Gastrocnemius medialis (tissue), 4 donors: ENCODE data around the gene F5. TPM values are rescaled to one million over a fixed set of nuclear protein-coding genes. Genes with fewer than 3 reads are reported as not detected.

Source experiments
- ATAC-seq, 2 donors: fragments of 150-250 bp; one replicate each; pipeline ENCODE4 v1.9.1; 2016
- DNase-seq, 2 donors: peaks; one replicate each; pipeline ENCODE4 v3.0.0-alpha.2; 2019
- H3K27ac ChIP-seq, 4 donors: fragments of 200-600 bp; sonication (generic); 1 replicate in 1 of 4; 2 replicates in 3 of 4; pipeline ENCODE4 v1.5.1; 2016 to 2018; ENCODE audit warnings: mild to moderate bottlenecking in 2 of 4, moderate library complexity in 1 of 4
- H3K27me3 ChIP-seq, 3 donors: fragments of 200-600 bp; sonication (generic) in 2 of 3; 1 replicate in 1 of 3; 2 replicates in 2 of 3; pipeline versions ENCODE4 v1.5.1 to v1.6.0; 2016 to 2019; ENCODE audit warnings: mild to moderate bottlenecking in 1 of 3, moderate library complexity in 1 of 3
- H3K36me3 ChIP-seq, 2 donors: fragments of 200-600 bp; sonication (generic) in 1 of 2; one replicate each; pipeline ENCODE4 v1.5.1; 2017 to 2018
- H3K4me1 ChIP-seq, 2 donors: fragments of 200-600 bp; sonication (generic) in 1 of 2; one replicate each; pipeline ENCODE4 v1.5.1; 2016 to 2017; ENCODE audit warnings: mild to moderate bottlenecking in 2 of 2
- H3K4me3 ChIP-seq, 4 donors: fragments of 200-600 bp; sonication (generic) in 3 of 4; 1 replicate in 1 of 4; 2 replicates in 3 of 4; pipeline ENCODE4 v1.5.1; 2016 to 2019; ENCODE audit warnings: mild to moderate bottlenecking in 2 of 4
- H3K9me3 ChIP-seq, 3 donors: fragments of 200-600 bp; sonication (generic) in 2 of 3; 1 replicate in 1 of 3; 2 replicates in 2 of 3; pipeline ENCODE4 v1.5.1; 2016 to 2019
- CTCF ChIP-seq, 5 experiments: fragments of 450-650 bp in 3 of 5; fragments of 200-600 bp in 2 of 5; sonication (generic) in 2 of 5; IDR thresholded peaks in 4 of 5; conservative IDR thresholded peaks in 1 of 5; 1 replicate in 4 of 5; 2 replicates in 1 of 5; pipeline ENCODE4 v1.5.1; 2016 to 2019; ENCODE audit warnings: antibody characterized with exemption in 5 of 5, mild to moderate bottlenecking in 3 of 5, moderate library complexity in 3 of 5
- POLR2A ChIP-seq, 2 donors: fragments of 450-650 bp; IDR thresholded peaks; one replicate each; pipeline ENCODE4 v1.6.1; 2017; ENCODE audit warnings: antibody characterized with exemption in 2 of 2, mild to moderate bottlenecking in 2 of 2, moderate library complexity in 2 of 2
- in situ Hi-C, 4 donors: fragments of 200-750 bp; cut with MboI; loops; one replicate each; pipeline versions ENCODE4 v1.15.0 to v1.8.0; 2017; ENCODE audit warnings: low sequenced_read_pairs in 4 of 4
- intact Hi-C: fragments of 100-400 bp; cut with DNase I; formaldehyde crosslinking; loops from one replicate; pipeline ENCODE4 v1.15.1; 2023; ENCODE audit warnings: low total_unique reads
- total RNA-seq, 4 donors: library from RNA; depleted of rRNA; stranded (reverse); fragments of >200 nt; gene quantifications; one replicate each; pipeline versions ENCODE4 v1.1.0 to v1.2.3, GENCODE V29; 2016

The F5 gene
- under 1 TPM; 0.07 to 0.68 (median 0.22) TPM for total RNA-seq

DNA sequence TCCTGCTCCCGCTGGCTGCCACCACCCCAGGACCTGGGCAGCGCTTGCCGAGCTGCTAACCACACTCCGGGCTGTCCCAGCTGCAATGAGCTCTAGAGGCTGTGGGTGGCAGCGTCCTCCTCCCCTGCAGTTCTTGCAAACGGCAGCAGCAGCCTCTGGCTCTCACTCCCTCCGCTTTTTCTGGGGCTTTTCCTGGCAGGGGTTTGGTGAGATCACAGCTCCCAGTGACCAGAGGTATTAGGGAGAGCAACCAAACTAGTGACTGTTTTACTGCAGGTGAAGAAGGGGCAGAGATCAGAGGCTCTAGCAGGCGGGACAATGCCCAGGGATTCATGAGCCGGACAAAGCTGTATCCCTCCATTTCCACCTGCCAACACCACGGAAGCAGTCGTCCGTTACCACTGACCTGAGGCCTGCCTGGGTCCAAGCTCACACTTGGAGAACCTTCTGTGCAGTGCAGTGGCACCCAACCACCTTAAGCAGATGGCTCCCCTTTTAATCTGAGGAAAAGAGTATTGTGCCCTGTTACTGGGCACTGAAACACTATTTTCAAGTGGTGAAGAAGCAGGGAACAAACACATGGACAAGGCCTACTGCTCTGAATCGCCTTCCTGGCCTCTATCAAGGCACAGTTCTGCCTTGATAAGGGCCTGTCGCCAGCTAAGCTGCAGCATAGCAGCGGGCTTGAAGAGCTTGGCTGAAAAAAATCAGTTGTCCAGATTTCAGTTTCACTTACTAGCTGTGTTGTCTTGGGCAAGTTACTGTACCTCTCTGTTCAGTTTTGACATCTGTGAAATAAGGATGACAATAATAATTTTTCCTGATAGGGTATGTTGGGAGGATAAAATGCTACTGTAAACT is at the start of gene F5:
TSS of gene F5 (minus strand) at position 87 of the 861 bp plus-strand sequence. CDS start 95 bp downstream, outside the sequence.
- Histone ChIP-seq H3K27me3 (no peaks in the 10 kb centered on the region), H3K36me3 (no peaks in the 10 kb centered on the region), H3K4me1 (no peaks in the 10 kb centered on the region), H3K4me3 (peak within 1 kb of the TSS; percentile 3 to 32 (median 8)), H3K9me3 (no peaks in the 10 kb centered on the region), H3K27ac (no peak within 1 kb of the TSS)
- in situ Hi-C loops (no loop called here), intact Hi-C loops (no loop called here)
- peak in 2 of 5 experiments; percentile 32 to 41 for TF ChIP-seq CTCF (IDR thresholded peaks at IDR 0.05 in 4 of 5, conservative IDR thresholded peaks at IDR 0.05 in 1 of 5)
- no peak for TF ChIP-seq POLR2A (IDR thresholded peaks at IDR 0.05)
- DNase-seq (peak; percentile 27 to 40), ATAC-seq (peak; percentile 66 to 87)

GRCh38 chr1:169634877-169635276 is 48.6 kb upstream of the F5 start:
- no peaks in the 10 kb centered on the region for H3K4me1 ChIP-seq
- no peak overlapping the region for H3K27ac ChIP-seq
- no peaks in the 10 kb centered on the region for H3K27me3 ChIP-seq
- in situ Hi-C loops: no loop called here
- ATAC-seq (no peak), DNase-seq (no peak)
- intact Hi-C loops: no loop called here
- no peaks in the 10 kb centered on the region for H3K36me3 ChIP-seq
- peaks cover 0 to 6% (median 0%) of the 10 kb centered on the region in 3 donors for H3K9me3 ChIP-seq
- TF ChIP-seq POLR2A (IDR thresholded peaks at IDR 0.05) (no peak), CTCF (IDR thresholded peaks at IDR 0.05 in 4 of 5, conservative IDR thresholded peaks at IDR 0.05 in 1 of 5) (no peak)
- no peak overlapping the region for H3K4me3 ChIP-seq

GRCh38 chr1:169634145-169634544 is 47.9 kb upstream of the F5 start:
- intact Hi-C loops: no loop called here
- in situ Hi-C loops: no loop called here
- H3K4me3 ChIP-seq: no peak overlapping the region
- H3K27ac ChIP-seq: no peak overlapping the region
- H3K9me3 ChIP-seq: peaks cover 0 to 6% (median 0%) of the 10 kb centered on the region in 3 donors
- no peaks in the 10 kb centered on the region for H3K27me3 ChIP-seq
- H3K36me3 ChIP-seq: no peaks in the 10 kb centered on the region
- TF ChIP-seq CTCF (IDR thresholded peaks at IDR 0.05 in 4 of 5, conservative IDR thresholded peaks at IDR 0.05 in 1 of 5) (no peak), POLR2A (IDR thresholded peaks at IDR 0.05) (no peak)
- H3K4me1 ChIP-seq: no peaks in the 10 kb centered on the region
- DNase-seq: no peak
- no peak for ATAC-seq

GRCh38 chr1:169631249-169631648 is 45.0 kb upstream of the F5 start:
- Histone ChIP-seq H3K27ac (no peak overlapping the region), H3K4me1 (no peaks in the 10 kb centered on the region), H3K36me3 (no peaks in the 10 kb centered on the region), H3K4me3 (no peak overlapping the region), H3K27me3 (no peaks in the 10 kb centered on the region), H3K9me3 (peaks cover 0 to 6% (median 0%) of the 10 kb centered on the region in 3 donors)
- DNase-seq (no peak), ATAC-seq (no peak)
- in situ Hi-C loops: no loop called here
- intact Hi-C loops: no loop called here
- TF ChIP-seq POLR2A (IDR thresholded peaks at IDR 0.05) (no peak), CTCF (IDR thresholded peaks at IDR 0.05 in 4 of 5, conservative IDR thresholded peaks at IDR 0.05 in 1 of 5) (no peak)
